HEK293 (cell line): Measurements from ENCODE around the gene EMP3.

ENCODE experiments used
- CTCF ChIP-seq: fragments of 450-650 bp; formaldehyde crosslinking; IDR thresholded peaks from 2 replicates; pipeline ENCODE4 v1.5.1; 2016; ENCODE audit warnings: missing biosample characterization, missing genetic modification characterization
- GLIS1 ChIP-seq: fragments of 450-650 bp; formaldehyde crosslinking; IDR thresholded peaks from 2 replicates; pipeline ENCODE4 v1.5.1; 2016; ENCODE audit warnings: missing biosample characterization, missing genetic modification characterization
- MEIS1 ChIP-seq: sonication (generic); formaldehyde crosslinking; IDR thresholded peaks from 2 replicates; pipeline ENCODE4 v1.8.1; 2022; ENCODE audit warnings: missing genetic modification reagents, mild to moderate bottlenecking, borderline replicate concordance
- MZF1 ChIP-seq: fragments of 450-650 bp; formaldehyde crosslinking; IDR thresholded peaks from 2 replicates; pipeline ENCODE4 v1.5.1; 2017; ENCODE audit warnings: missing biosample characterization, missing genetic modification characterization, borderline replicate concordance
- PRDM4 ChIP-seq: fragments of 450-650 bp; formaldehyde crosslinking; IDR thresholded peaks from 2 replicates; pipeline ENCODE4 v1.5.1; 2017; ENCODE audit warnings: missing biosample characterization, missing genetic modification characterization
- REST ChIP-seq: fragments of 450-650 bp; formaldehyde crosslinking; IDR thresholded peaks from 2 replicates; pipeline ENCODE4 v1.5.1; 2016; ENCODE audit warnings: missing biosample characterization, missing genetic modification characterization
- SP2 ChIP-seq: fragments of 450-650 bp; formaldehyde crosslinking; IDR thresholded peaks from 2 replicates; pipeline ENCODE4 v1.5.1; 2016; ENCODE audit warnings: missing biosample characterization, missing genetic modification characterization
- ZBTB7A ChIP-seq: fragments of 450-650 bp; formaldehyde crosslinking; IDR thresholded peaks from 2 replicates; pipeline ENCODE4 v1.5.1; 2016; ENCODE audit warnings: low read depth, missing biosample characterization, missing genetic modification characterization
- ZBTB8A ChIP-seq: fragments of 450-650 bp; formaldehyde crosslinking; IDR thresholded peaks from 2 replicates; pipeline ENCODE4 v1.5.1; 2016; ENCODE audit warnings: missing biosample characterization, missing genetic modification characterization
- ZNF114 ChIP-seq: fragments of 450-650 bp; formaldehyde crosslinking; IDR thresholded peaks from 2 replicates; pipeline ENCODE4 v1.5.0; 2017; ENCODE audit warnings: missing biosample characterization, missing genetic modification characterization
- ZNF202 ChIP-seq: fragments of 450-650 bp; formaldehyde crosslinking; IDR thresholded peaks from 2 replicates; pipeline ENCODE4 v1.5.1; 2016; ENCODE audit warnings: missing biosample characterization, missing genetic modification characterization, borderline replicate concordance
- ZNF292 ChIP-seq: fragments of 450-650 bp; formaldehyde crosslinking; IDR thresholded peaks from 2 replicates; pipeline ENCODE4 v1.5.1; 2016; ENCODE audit warnings: low read depth, missing biosample characterization, missing genetic modification characterization, borderline replicate concordance
- ZNF324 ChIP-seq: fragments of 450-650 bp; formaldehyde crosslinking; IDR thresholded peaks from 2 replicates; pipeline ENCODE4 v1.5.1; 2016; ENCODE audit warnings: missing biosample characterization, missing genetic modification characterization
- ZNF335 ChIP-seq: fragments of 450-650 bp; formaldehyde crosslinking; conservative IDR thresholded peaks from 2 replicates; pipeline ENCODE4 v1.5.1; 2016; ENCODE audit warnings: missing biosample characterization, missing genetic modification characterization
- ZNF350 ChIP-seq: fragments of 450-650 bp; formaldehyde crosslinking; IDR thresholded peaks from 2 replicates; pipeline ENCODE4 v1.5.0; 2017; ENCODE audit warnings: missing biosample characterization, mild to moderate bottlenecking, missing genetic modification characterization
- ZNF354C ChIP-seq: fragments of 450-650 bp; formaldehyde crosslinking; IDR thresholded peaks from 2 replicates; pipeline ENCODE4 v1.5.1; 2016; ENCODE audit warnings: missing biosample characterization, missing genetic modification characterization, low read depth, borderline replicate concordance
- ZNF391 ChIP-seq: fragments of 450-650 bp; formaldehyde crosslinking; IDR thresholded peaks from 2 replicates; pipeline ENCODE4 v1.5.1; 2016; ENCODE audit warnings: low read depth, missing biosample characterization, missing genetic modification characterization, borderline replicate concordance
- ZNF394 ChIP-seq: fragments of 450-650 bp; formaldehyde crosslinking; IDR thresholded peaks from 2 replicates; pipeline ENCODE4 v1.5.1; 2016; ENCODE audit warnings: missing biosample characterization, missing genetic modification characterization, mild to moderate bottlenecking, moderate library complexity, borderline replicate concordance
- ZNF416 ChIP-seq: fragments of 450-650 bp; formaldehyde crosslinking; IDR thresholded peaks from 2 replicates; pipeline ENCODE4 v1.5.1; 2016; ENCODE audit warnings: missing biosample characterization, missing genetic modification characterization
- ZNF488 ChIP-seq: fragments of 450-650 bp; formaldehyde crosslinking; IDR thresholded peaks from 2 replicates; pipeline ENCODE4 v1.5.1; 2016; ENCODE audit warnings: missing biosample characterization, missing genetic modification characterization
- ZNF513 ChIP-seq: fragments of 450-650 bp; IDR thresholded peaks from 2 replicates; pipeline ENCODE4 v1.5.1; 2018; ENCODE audit warnings: missing biosample characterization, missing genetic modification characterization
- ZNF571 ChIP-seq: fragments of 450-650 bp; formaldehyde crosslinking; IDR thresholded peaks from 2 replicates; pipeline ENCODE4 v1.5.0; 2017; ENCODE audit warnings: missing biosample characterization, missing genetic modification characterization
- ZNF580 ChIP-seq: fragments of 450-650 bp; formaldehyde crosslinking; IDR thresholded peaks from 2 replicates; pipeline ENCODE4 v1.5.1; 2016; ENCODE audit warnings: missing biosample characterization, missing genetic modification characterization
- ZNF624 ChIP-seq: fragments of 450-650 bp; formaldehyde crosslinking; IDR thresholded peaks from 2 replicates; pipeline ENCODE4 v1.5.1; 2017; ENCODE audit warnings: missing biosample characterization, missing genetic modification characterization
- ZNF639 ChIP-seq: fragments of 450-650 bp; formaldehyde crosslinking; IDR thresholded peaks from 2 replicates; pipeline ENCODE4 v1.5.1; 2016; ENCODE audit warnings: missing biosample characterization, missing genetic modification characterization
- ZNF768 ChIP-seq: fragments of 450-650 bp; formaldehyde crosslinking; IDR thresholded peaks from 2 replicates; pipeline ENCODE4 v1.5.1; 2018; ENCODE audit warnings: missing biosample characterization, mild to moderate bottlenecking, missing genetic modification characterization
- ZNF785 ChIP-seq: fragments of 450-650 bp; formaldehyde crosslinking; IDR thresholded peaks from 2 replicates; pipeline ENCODE4 v1.5.1; 2016; ENCODE audit warnings: missing biosample characterization, missing genetic modification characterization
- ZNF843 ChIP-seq: fragments of 450-650 bp; formaldehyde crosslinking; IDR thresholded peaks from 2 replicates; pipeline ENCODE4 v1.5.1; 2016; ENCODE audit warnings: missing biosample characterization, missing genetic modification characterization

EMP3 gene

GRCh38 chr19:48325265-48325910 lies at the start of gene EMP3 (continued):
- TF ChIP-seq ZNF488 (tag by site-specific recombination) (no peak), ZNF350 (no peak), ZNF843 (tag by site-specific recombination) (0 out of 2 replicates have a peak, but pooled peaks have one; percentile 14), ZNF391 (peak; percentile 77; the same call in 1 of the 2 replicates), ZNF580 (no peak), ZNF394 (tag by site-specific recombination) (no peak; the same call in 1 of the 2 replicates), ZNF513 (tag by site-specific recombination) (no peak), ZNF624 (tag by site-specific recombination) (no peak), ZNF639 (tag by site-specific recombination) (no peak), REST (tag by site-specific recombination) (no peak; the same call in 1 of the 2 replicates), ZNF571 (tag by site-specific recombination) (no peak), ZNF416 (tag by site-specific recombination) (no peak), ZBTB7A (tag by site-specific recombination) (0 out of 2 replicates have a peak, but pooled peaks have one; percentile 46), ZBTB8A (tag by site-specific recombination) (peak; percentile 31; the same call in 1 of the 2 replicates), CTCF (no peak), ZNF785 (tag by site-specific recombination) (no peak), ZNF324 (tag by site-specific recombination) (no peak), GLIS1 (tag by site-specific recombination) (peak; percentile 58; the same call in 1 of the 2 replicates), SP2 (tag by site-specific recombination) (peak; percentile 95), MEIS1 (CRISPR knock-in tag) (no peak), ZNF114 (tag by site-specific recombination) (no peak), PRDM4 (peak; percentile 25; the same call in 1 of the 2 replicates), ZNF354C (tag by site-specific recombination) (no peak), MZF1 (no peak), ZNF768 (tag by site-specific recombination) (no peak), ZNF335 (tag by site-specific recombination) (peak; percentile 89), ZNF292 (tag by site-specific recombination) (no peak), ZNF202 (no peak)
